Medulla oblongata (tissue), 1 donor: ENCODE data around the gene KCNMA1.

Experiments used
- DNase-seq: peaks from one replicate; pipeline ENCODE4 v3.0.0-alpha.2; 2015; ENCODE audit errors: extremely low spot score

KCNMA1 gene

DNA sequence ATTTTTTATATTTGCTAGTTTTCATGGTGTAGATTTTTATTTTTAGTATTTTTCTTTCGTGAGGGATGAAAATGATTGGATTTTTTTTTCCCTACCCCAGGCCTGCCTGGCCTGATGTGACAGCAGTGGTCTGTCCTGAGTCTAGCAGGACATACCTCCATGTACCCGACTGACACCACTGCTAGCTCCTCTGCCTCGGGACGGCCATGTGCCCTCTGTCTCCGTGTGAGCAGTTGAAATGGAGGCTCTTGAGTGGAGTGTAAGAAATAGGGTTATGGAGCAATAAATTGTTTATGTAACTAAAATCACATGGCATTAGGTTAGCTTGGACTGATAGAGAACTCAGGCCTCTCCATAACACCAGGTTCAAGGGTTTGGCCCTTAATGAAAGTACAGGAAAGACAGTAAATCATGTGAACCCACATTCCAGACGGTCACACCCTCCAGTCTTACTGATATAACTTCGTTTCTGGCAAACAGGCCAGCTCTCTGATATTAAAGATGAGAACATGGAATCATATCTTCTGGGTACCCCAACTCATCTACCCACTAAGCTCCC lies 734.1 kb downstream of the KCNMA1 start:
- DNase-seq, result no peak

DNA sequence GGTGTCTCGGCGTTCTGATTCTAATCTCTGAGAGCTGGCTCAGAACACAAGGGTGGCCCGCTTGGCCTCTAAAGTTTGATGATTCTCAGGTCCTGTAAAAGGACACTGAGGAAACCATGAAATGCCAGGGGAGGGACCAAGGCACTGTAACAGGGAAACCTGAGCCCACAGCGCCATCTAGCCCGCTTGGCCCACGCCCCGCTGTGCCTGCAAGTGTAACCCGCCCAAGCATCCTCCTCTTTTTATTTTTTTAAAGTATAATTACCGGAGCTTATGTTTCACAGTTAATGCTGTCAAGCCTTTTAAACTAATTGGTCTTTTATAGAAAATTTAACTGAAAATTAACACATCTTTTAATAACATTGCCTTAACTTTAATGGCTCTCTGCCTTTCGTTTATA lies 734.7 kb downstream of the KCNMA1 start:
- DNase-seq, result no peak

DNA sequence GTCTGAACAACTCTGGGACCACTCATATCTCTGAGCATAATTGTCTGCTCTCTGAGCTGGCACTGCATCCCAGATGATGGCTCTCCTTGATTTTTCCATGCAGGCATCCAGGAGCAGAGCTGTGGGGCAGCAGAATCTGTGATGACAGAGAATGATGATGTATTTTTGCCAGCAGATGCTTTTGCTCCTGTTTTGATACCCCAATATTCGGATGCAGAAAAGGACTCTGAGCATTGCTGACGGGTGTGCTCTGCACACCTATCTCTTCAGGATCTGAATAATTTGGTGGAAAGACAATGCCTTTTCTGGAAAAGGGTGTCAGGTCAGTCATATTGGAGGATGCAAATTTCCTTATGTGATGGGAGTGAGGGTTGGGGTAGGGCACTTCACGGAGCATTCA lies 735.9 kb downstream of the KCNMA1 start:
- no peak for DNase-seq

DNA sequence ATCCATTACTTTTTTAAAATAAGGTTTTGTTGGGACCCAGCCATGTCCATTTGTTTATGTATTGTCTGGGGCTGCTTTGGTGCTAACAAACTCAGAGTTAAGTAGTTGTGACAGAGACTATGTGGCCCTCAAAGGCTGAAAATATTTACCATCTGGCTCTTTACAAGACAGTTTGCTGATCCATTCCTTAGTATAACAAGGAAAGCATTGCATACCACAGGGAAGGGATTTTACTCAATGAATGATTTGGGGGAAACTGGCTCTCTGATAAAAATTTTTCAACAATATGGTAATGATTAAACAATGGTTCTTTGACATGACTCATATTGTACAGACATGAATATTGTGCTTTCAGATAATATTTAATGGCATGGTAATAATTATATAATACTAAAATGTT lies 738.1 kb downstream of the KCNMA1 start:
- DNase-seq, result no peak

DNA sequence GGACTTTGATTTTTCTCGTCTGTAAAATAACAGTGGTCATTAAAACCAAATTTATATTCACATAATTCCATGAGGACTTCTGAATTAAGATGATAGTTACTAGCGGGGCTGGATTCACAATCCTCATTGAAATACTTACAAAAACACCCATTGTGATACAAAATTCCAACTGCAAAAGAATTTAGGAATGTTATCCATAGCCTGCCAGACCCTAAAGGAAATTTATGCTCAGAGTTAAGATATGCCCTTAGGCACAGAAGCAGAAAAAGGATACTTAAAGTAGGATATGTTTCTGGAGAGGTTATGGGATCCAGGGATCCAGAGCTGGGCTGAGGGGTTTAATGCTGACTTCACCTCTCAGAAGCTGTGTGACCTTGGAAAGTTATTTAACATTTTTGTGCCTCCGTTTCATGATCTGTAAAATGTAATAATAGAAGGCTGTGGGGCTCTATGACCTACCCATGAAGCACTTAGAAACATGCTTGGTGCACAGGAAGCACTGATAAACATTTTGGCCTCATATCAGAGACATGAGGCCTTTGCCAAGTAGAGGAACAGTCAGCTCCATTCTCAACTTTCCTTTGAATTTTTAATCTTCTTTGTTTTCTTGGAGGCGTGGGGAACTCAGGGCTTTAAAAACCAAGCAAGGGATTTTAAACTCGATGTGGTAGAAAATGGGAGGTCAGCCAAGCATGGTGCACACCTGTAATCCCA lies 744.7 kb downstream of the KCNMA1 start:
- DNase-seq, result no peak

DNA sequence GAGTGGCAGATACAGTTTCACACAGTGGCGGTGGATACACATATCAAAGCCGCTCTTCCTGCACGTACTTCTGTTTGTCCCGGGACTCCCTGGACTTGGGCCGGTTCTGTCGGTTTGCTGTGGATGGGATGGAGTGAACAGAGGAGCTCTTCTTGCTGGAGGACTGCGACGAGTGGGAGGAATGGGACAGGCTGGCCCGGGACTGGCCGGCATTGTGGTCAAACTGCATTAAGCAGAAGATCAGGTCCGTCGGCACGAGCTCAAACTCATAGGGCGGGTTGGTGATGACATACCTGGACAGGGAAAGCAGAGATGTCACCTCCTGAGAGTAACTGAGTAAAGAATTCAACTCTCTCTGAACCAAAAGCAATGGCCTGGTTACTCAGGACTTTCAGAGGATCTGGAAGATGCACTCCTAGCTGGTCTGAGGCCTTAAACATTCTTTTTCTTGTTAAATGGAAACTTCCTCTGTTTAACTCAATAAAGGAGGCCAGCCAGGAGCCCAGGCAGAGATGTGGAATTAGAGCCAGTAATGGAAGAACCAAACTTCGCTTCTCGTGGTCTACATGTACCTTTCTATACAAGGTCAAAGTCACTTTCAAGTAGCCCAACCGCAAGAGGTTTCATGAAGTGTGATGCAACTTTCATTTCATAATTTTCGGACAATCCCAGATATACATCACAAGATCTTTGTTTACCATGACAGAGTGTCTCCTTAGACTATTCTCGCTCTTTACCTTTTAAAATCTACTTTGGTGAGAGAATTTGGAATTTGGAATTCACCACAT lies 750.2 kb downstream of the KCNMA1 start:
- no peak for DNase-seq

DNA sequence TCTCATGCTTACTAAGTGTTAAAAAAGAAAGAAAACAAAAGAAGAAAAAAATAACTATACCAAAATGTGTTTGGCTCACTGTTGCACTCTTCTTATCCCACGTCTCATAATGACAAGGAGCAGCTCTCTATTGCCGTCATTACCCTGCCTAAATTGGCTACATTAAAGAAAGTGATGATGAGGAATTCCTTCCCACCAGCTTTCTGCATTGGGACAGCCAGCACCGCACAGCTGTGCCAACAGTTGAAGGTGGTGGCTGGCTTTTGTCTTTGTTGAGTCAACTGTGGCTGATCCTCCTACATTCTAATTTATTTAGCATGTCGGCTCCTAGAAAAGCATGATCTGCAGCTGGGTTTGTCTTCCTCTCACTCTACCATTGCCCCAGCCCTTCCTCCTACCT lies 751.8 kb downstream of the KCNMA1 start:
- no peak for DNase-seq

DNA sequence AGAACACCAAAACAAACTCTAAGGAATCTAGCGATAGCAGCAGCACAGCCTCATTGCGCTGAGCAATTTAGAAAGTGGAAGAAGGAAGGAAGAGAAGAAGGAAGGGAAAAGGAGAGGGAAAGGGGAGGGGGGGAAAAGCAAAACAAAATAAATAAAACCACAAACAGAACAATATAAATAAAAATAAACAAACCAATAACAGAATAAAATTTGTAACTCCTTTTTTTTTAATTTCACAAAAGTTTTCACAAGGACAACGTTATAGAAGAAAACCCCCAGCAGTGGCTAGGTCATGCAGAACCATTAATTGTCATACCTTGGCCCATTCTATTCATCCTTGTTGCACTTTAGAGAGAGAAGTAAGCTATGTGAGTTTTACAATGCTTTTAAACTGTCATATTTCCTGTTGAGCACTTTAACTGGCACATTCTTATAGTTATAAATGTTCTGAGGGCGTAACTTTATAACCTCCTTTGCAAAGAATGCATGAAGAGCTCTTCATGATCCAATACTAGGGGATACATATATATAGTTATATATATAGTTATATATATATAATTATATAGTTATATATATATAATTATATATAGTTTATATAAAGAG lies 752.8 kb downstream of the KCNMA1 start:
- DNase-seq, result no peak

DNA sequence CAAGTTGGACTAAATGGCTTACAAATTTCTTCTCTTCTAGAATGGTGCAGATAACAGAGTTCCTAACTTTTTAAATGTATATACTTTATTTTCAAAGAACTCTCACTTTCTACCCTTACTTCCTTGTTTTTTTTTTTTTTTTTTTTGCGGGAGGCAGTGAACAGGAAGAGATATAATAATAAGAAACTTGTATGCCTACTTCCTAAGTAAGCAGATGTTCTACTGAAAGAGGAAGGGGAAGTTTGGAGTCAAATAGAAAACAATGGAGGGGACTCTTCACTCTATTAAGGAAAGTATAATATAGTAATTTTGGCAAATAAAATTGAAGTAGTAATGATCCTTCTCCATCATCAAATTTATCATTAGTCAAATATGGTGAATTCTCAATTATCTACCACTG lies 754.0 kb downstream of the KCNMA1 start:
- DNase-seq, result peak; percentile 12

DNA sequence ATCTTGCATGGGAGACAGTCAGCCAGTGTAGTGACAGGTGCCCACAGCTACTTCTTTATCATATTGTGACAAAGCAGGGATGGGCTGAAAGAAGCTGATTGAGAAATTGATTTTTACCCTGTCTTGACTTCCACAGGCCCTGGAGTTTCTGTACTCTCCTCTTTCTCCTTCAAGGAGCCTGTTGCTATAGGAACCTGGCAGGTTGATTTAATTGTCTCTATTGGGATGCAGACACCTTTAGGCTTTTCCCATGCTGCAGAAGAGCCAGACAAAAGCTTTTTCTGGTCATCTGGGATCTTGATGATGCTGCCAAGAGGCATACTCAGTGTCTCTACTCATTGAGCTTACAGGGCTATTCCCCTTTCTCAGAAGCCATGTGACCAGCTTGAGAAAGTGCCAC lies 754.8 kb downstream of the KCNMA1 start:
- DNase-seq, result peak; percentile 7

DNA sequence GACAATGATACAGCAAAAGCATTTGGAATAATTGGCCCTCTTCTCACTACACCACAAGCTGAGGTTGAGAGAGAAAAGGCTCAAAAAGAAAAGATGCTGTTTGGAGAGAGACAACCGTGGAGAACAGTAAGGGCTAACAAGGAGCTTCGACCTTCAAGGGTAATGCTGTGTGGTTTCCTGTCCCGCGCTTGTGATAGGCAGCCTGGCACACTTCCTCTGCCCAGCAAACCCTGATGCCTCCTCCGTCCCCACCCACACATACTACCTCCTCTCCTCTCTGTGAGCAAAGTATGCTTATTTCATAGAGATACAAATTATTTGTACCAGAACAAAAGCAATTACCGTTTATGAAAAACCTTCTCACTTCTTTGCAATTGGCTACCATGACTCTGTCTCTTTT lies 755.4 kb downstream of the KCNMA1 start:
- peak; percentile 30 for DNase-seq

DNA sequence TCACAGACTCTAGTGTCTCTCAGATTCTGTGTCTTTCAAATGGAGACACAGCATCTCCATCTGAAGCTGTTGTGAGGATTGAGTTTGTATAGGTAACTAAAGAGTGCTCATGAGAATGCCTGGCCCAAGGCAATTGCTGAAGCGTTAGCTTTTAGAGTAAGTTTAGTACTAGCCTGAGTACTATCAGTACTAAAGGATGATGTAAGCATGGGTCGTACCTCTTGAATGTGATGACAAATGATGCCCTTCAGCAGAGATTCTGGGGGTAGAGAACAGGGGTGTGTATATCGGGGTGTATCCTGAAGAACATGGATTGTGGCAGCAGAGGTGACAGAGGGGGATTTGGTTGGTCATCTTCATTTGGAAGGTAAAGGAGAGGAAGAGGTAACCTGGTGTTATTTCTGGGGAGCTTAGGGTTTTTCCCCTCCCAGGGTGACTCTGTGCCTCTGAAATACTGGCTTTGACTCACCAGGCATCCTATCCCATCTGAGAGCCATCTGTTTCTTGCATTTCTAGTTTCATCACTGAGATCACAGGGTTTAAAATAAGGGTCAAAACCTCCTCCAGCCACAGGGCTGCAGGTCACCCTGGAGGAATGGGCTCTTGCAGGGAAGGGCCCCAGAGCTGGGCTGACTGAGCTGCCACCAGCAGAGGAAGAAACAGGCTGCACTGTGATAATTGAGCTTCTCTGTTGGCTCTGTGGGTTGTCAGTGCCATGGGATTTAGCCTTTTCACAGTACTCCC lies 756.0 kb downstream of the KCNMA1 start:
- no peak for DNase-seq

DNA sequence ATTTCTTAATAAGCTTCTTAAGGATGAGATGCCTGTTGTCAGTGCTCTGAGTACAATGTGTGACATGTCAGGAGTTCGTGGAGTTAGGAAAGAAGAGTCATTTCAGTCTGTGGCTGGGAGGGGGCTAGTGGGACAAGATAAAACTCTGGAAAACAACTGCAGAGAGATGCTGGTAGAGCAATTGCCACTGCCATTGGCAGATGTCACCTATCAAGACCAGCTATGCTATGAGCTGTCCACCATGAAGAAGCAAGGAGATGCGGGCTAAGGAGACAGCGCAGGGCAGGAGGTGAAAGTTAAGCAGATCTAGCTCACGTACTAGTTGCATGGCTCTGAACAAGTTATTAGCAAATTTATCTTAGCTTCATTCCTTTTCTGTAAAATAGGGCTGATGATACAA lies 756.7 kb downstream of the KCNMA1 start:
- no peak for DNase-seq

DNA sequence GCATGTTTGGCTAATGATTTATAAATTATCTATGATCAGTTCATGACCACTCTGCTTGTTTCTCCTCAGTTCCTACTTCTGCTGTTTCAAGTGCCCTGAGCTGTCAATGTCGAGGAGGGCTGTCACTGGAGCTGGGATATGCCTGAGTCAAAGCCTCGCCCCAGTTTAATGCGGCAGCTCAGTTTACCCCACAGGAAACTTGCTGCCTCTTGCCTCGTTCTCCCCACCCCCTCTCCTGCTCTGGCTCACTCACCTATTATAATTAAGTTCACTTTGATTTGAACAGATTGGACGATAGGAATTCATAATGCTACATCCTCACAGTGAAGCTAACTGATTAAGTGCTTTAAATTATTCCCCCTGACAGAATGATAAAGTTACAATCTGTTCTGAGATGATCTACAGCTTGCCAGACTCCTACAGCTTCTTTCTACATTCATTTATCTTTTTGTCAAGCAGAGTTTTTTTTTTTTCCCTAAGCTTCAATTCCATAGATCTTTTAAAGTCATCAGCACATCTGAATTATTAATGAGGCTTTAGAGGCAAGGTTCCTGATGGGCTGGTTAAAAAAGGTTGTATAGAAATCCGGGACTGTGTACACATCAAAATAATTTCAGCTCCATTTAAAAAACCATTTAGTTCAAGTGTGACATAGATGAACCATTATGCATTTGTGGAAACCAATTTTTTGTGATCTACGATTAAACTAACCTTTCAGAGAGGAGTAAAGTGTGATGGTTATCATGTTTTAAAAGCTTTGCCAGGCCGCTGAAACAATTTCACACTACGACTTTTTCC lies 758.3 kb downstream of the KCNMA1 start:
- DNase-seq, result no peak

DNA sequence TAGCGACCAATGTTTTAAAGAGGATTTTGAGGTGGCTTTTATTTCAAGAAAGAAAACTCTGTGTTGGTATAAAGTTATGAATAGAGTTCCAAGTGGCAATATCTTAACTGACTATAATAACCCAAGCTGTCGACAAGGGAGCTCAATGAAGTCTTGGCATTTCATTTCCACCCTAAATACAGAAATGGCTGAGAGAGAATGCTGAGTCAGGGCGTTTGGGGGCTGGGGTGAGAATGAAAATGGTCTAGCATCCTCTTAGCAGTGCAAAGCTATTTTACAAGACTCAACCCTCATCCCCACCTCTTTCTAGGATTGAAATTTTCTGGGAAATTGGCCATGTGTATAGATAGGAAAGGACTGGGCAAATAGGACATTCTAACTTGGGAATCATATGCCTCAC lies 759.1 kb downstream of the KCNMA1 start:
- DNase-seq, result no peak

DNA sequence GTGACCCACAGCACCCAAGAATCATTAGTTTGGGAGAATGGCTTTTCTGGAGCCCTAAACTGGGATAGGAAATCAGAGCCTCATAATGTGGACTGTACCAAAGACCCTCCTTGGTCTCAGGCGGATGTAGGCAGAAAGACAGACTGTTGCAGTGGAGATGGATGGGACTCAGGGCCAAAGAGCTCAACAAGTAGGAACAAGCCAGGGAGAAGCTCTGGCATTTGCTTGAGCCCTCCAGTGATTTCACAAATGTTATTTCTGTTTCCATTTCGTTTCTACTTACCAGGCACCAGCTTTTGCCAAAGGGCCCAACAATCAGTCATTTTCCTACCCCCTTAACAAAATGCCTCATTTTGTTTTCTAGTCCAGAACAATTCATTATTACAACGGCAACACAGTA lies 762.7 kb downstream of the KCNMA1 start:
- no peak for DNase-seq

DNA sequence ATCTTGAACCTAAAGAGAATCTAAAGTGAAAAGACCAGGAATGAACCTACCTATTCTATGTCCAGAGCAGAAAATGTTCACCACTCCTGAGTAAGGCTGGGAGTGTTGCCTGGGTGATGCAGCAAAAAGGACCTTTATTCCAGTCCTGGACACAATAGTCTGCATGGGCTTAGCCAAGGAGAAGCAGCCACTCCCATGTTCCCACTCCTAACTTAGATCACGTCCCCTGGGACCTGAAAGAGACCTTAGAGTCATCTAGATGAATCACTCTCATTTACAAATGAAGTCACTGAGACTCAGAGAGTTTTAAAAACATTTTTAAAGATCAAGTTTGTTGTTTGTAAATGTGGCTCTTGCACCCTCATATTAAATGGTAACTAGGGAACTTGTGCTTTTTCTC lies 763.4 kb downstream of the KCNMA1 start:
- DNase-seq, result peak; percentile 17

DNA sequence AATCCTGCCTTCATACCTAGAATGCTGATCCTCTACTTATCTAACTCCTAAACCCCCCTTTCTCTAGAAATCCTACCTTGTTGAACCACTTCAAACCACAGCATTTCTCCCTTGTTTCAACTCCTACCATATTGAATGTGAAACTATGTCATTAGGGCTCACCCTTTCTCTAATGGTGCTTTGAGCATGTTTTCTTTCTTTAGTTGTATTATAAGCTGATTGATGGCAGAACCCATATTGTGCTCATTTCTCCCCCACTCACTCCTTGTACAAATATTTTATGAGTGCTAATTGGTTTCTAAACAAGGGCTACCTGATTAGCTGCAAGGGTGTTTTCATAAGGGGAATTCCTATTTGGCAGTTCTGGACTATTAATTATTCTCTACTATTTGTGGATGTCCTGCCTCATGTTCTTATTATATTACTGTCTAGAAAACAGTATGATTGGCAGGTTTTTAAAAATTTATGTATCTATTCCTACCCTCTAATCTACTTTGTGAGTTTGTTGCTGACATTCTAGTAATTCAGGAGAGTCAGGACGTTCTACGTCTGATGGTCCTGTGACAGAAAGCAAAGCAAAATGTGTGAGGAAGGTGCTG lies 765.8 kb downstream of the KCNMA1 start:
- DNase-seq, result no peak

DNA sequence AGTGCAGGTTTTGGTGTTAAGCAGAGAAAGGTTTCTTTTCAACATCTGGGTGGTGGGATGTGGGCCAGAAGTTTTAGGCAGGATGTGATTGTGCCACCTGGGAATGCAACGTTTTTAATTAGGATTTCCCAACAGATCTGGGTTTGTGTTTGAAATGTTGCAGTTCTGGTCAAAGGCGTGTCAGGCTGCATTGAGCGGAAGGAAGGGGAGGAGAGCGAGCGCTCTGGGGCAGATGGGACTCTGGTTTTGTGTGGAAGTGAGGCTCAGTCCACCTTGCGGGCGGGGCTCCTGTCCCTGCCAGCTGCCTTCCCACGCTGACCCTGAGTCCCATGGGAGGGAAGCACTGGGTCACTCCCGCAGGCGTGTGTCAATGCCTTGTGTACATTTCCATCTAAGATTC lies 767.7 kb downstream of the KCNMA1 start:
- DNase-seq, result no peak

DNA sequence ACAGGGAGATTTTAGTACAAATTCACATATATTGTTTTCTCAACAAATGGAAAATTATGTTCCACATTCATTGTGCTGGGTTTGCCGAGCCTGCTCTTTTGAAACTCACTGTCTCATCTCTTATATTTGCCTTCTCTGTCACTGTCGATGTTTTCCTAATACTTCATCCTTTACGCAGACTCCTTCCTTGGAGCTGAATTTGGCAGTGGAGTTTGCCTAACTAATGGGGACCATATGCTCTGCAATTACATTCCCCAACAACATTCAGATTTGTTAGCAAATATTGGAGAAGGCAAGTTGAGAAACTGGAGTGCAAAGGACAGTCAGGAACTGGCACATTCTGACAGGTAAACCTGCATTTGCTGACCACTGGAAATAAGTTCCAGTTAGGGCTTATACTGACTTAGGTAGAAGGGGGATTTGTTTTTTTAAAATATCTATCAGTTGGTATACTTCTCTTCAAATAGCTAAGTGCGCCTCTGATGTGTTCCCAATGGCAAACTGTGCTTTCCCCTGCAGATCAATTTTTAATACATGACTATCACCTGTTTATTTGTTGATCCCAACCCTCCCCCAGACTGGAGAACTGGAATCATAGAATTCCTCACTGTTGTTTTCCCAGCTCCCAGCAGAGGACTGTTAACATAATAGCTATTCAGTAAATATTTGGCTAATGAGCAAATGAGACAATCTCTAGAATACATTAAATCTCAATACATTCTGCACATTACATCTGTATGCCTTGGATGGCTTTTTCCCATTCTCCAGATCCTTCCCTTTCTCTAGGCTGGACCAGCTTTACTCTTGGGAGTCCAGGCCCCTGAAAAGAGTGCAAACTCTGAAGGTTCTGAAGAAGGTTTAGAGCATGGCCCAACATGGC lies 769.3 kb downstream of the KCNMA1 start:
- no peak for DNase-seq
